Astrocyte (in vitro differentiated cells and primary cell): ENCODE results near the gene SIN3B. TPM values are rescaled to one million over a fixed set of nuclear protein-coding genes. Genes with fewer than 3 reads are reported as not detected.

Experiments used
- DNase-seq: peaks from one replicate; pipeline ENCODE4 v3.0.0-alpha.2; 2010; ENCODE audit warnings: low read depth
- FAIRE-seq: peaks from 2 replicates; lab custom pipeline; 2011; peaks lifted over from hg19 to GRCh38; lab: Jason Lieb, UNC
- H2AFZ ChIP-seq: 2 replicates; pipeline ENCODE4 v1.6.0; 2012; ENCODE audit warnings: low read depth, low read length, inconsistent platforms
- H3K27ac ChIP-seq: 2 replicates; pipeline ENCODE4 v1.5.1; 2011; ENCODE audit warnings: low read depth, low read length, inconsistent platforms
- H3K27me3 ChIP-seq: 2 replicates; pipeline ENCODE4 v1.6.0; 2011; ENCODE audit warnings: low read length, inconsistent platforms; ENCODE audit not compliant: insufficient read depth
- H3K36me3 ChIP-seq: 2 replicates; pipeline ENCODE4 v1.5.1; 2011; ENCODE audit warnings: low read length, inconsistent platforms; ENCODE audit not compliant: insufficient read depth
- H3K4me1 ChIP-seq: 2 replicates; pipeline ENCODE4 v1.5.1; 2011; ENCODE audit warnings: low read length, inconsistent platforms; ENCODE audit not compliant: insufficient read depth
- H3K4me2 ChIP-seq: 2 replicates; pipeline ENCODE4 v1.6.0; 2012; ENCODE audit warnings: low read length, inconsistent platforms
- H3K4me3 ChIP-seq: 2 replicates; pipeline ENCODE4 v1.5.1; 2011; ENCODE audit warnings: low read depth, mild to moderate bottlenecking, low read length, inconsistent platforms; ENCODE audit not compliant: insufficient read depth
- H3K79me2 ChIP-seq: 2 replicates; pipeline ENCODE4 v1.6.0; 2012; ENCODE audit warnings: mild to moderate bottlenecking, low read length, inconsistent platforms; ENCODE audit not compliant: insufficient read depth
- H3K9ac ChIP-seq: 2 replicates; pipeline ENCODE4 v1.6.0; 2012; ENCODE audit warnings: mild to moderate bottlenecking, low read length, inconsistent platforms
- H3K9me3 ChIP-seq: 2 replicates; pipeline ENCODE4 v1.5.1; 2012; ENCODE audit warnings: low read depth, mild to moderate bottlenecking, low read length, inconsistent platforms; ENCODE audit not compliant: insufficient read depth
- H4K20me1 ChIP-seq: 2 replicates; pipeline ENCODE4 v1.6.0; 2012; ENCODE audit warnings: low read length, inconsistent platforms; ENCODE audit not compliant: insufficient read depth
- H3K27ac Mint-ChIP-seq: one replicate; pipeline ENCODE4 v1.8.0; 2021; ENCODE audit warnings: mild to moderate bottlenecking, mixed read lengths; ENCODE audit not compliant: unreplicated experiment
- H3K27me3 Mint-ChIP-seq: one replicate; pipeline ENCODE4 v1.8.0; 2021; ENCODE audit warnings: low read depth, mixed read lengths; ENCODE audit not compliant: unreplicated experiment
- H3K36me3 Mint-ChIP-seq: one replicate; pipeline ENCODE4 v1.8.0; 2021; ENCODE audit warnings: low read depth, mixed read lengths; ENCODE audit not compliant: unreplicated experiment
- H3K4me1 Mint-ChIP-seq: one replicate; pipeline ENCODE4 v1.8.0; 2021; ENCODE audit warnings: low read depth, mixed read lengths; ENCODE audit not compliant: unreplicated experiment
- H3K4me3 Mint-ChIP-seq: one replicate; pipeline ENCODE4 v1.8.0; 2021; ENCODE audit warnings: mild to moderate bottlenecking, moderate library complexity, mixed read lengths; ENCODE audit not compliant: unreplicated experiment
- H3K9me3 Mint-ChIP-seq: one replicate; pipeline ENCODE4 v1.8.0; 2021; ENCODE audit warnings: mild to moderate bottlenecking, mixed read lengths; ENCODE audit not compliant: unreplicated experiment
- CTCF ChIP-seq: IDR thresholded peaks from 2 replicates; pipeline ENCODE4 v1.5.1; 2011; ENCODE audit warnings: low read depth, mild to moderate bottlenecking, inconsistent platforms, low read length, moderate library complexity; ENCODE audit not compliant: insufficient read depth
- EZH2 ChIP-seq: IDR thresholded peaks from 2 replicates; pipeline ENCODE4 v1.6.1; 2012; ENCODE audit warnings: mild to moderate bottlenecking, low read length, inconsistent platforms; ENCODE audit not compliant: insufficient read depth
- total RNA-seq: library from RNA; stranded (reverse); gene quantifications from 2 replicates; pipeline ENCODE4 v1.2.1, GENCODE V29; 2021

Gene SIN3B
- total RNA-seq, 1 donor from 2014 or later, result 86.1 TPM

DNA sequence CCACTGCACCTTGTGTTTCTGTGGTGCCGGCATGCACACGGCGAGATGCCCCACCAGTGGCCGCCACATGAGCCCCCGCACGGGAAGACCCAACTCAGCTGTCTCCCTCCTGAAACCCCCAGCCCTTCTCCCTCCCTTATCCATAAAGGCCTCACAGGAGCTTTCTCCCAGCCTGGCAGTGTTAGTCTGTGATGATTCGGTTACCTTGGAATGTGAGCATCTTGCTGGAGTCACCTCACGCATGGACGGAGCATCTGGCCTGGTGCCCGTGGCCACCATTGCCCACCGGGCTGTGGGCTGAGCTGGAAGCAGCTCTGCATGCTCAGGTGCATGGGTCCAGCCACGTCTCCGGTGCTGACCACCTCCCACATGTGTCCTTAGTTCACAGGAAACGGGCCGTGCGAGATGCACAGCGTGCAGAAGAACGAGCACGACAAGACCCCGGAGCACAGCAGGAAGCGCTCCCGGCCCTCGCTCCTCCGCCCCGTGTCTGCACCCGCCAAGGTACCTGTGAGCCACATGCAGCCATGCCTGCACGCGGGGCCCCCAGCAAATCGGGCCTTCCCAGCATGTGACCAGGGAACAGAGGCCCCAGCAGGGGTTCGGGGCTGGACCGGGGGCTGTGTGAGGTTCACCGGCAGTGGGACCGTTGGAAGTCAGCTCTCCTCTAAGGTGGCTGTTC is 22.0 kb downstream of the SIN3B start:
- Histone ChIP-seq H3K27me3 (no peaks in the 10 kb centered on the region), H3K36me3 (peaks cover 37% of the 10 kb centered on the region)

GRCh38 chr19:16853066-16853465 is 23.9 kb downstream of the SIN3B start:
- Histone ChIP-seq H3K27ac (no peak overlapping the region), H3K4me2 (no peak overlapping the region), H3K9me3 (no peaks in the 10 kb centered on the region), H3K9ac (no peak overlapping the region), H3K36me3 (peaks cover 31% of the 10 kb centered on the region), H2AFZ (no peak overlapping the region), H3K79me2 (peaks cover 17% of the 10 kb centered on the region), H3K27me3 (no peaks in the 10 kb centered on the region), H3K4me3 (no peak overlapping the region), H4K20me1 (peaks cover 53% of the 10 kb centered on the region), H3K4me1 (peaks cover 23% of the 10 kb centered on the region)
- Mint-ChIP-seq H3K4me3 (no peak overlapping the region), H3K36me3 (peaks cover 20% of the 10 kb centered on the region), H3K4me1 (peaks cover 11% of the 10 kb centered on the region), H3K27me3 (no peaks in the 10 kb centered on the region), H3K9me3 (no peaks in the 10 kb centered on the region), H3K27ac (no peak overlapping the region)
- TF ChIP-seq EZH2, result no peak
- no peak for TF ChIP-seq CTCF
- DNase-seq (no peak), FAIRE-seq (no peak)

More for the DNA sequence above, 22.0 kb downstream of the SIN3B start:
- peak; percentile 26 for FAIRE-seq
- Histone ChIP-seq H3K27ac (peak overlapping the region; percentile 71), H2AFZ (no peak overlapping the region), H3K9ac (peak overlapping the region; percentile 65), H4K20me1 (peaks cover 67% of the 10 kb centered on the region), H3K4me1 (peaks cover 23% of the 10 kb centered on the region), H3K4me3 (no peak overlapping the region), H3K4me2 (peak overlapping the region; percentile 77), H3K9me3 (no peaks in the 10 kb centered on the region), H3K79me2 (peaks cover 21% of the 10 kb centered on the region)
- DNase-seq, result peak; percentile 74
- Mint-ChIP-seq H3K4me3 (peak overlapping the region; percentile 9), H3K27ac (peak overlapping the region; percentile 92), H3K9me3 (no peaks in the 10 kb centered on the region), H3K36me3 (peaks cover 33% of the 10 kb centered on the region), H3K27me3 (no peaks in the 10 kb centered on the region), H3K4me1 (peaks cover 11% of the 10 kb centered on the region)
- TF ChIP-seq EZH2, result no peak
- TF ChIP-seq CTCF, result no peak

GRCh38 chr19:16856091-16856490 is 26.9 kb downstream of the SIN3B start:
- Histone ChIP-seq H2AFZ (no peak overlapping the region), H3K4me1 (peaks cover 5% of the 10 kb centered on the region), H4K20me1 (peaks cover 40% of the 10 kb centered on the region), H3K4me2 (no peak overlapping the region), H3K79me2 (peaks cover 17% of the 10 kb centered on the region), H3K9ac (no peak overlapping the region), H3K9me3 (no peaks in the 10 kb centered on the region), H3K36me3 (peaks cover 24% of the 10 kb centered on the region), H3K27ac (no peak overlapping the region), H3K4me3 (no peak overlapping the region), H3K27me3 (no peaks in the 10 kb centered on the region)
- DNase-seq, result no peak
- no peaks in the 10 kb centered on the region for H3K27me3 Mint-ChIP-seq
- H3K4me3 Mint-ChIP-seq, result no peak overlapping the region
- TF ChIP-seq EZH2 (no peak), CTCF (no peak)
- no peak for FAIRE-seq
- peaks cover 20% of the 10 kb centered on the region for H3K36me3 Mint-ChIP-seq
- H3K4me1 Mint-ChIP-seq, result peaks cover 2% of the 10 kb centered on the region
- no peak overlapping the region for H3K27ac Mint-ChIP-seq
- no peaks in the 10 kb centered on the region for H3K9me3 Mint-ChIP-seq
